ENCODE results near the gene NLGN1. TPM values are rescaled to one million over a fixed set of nuclear protein-coding genes. Genes with fewer than 3 reads are reported as not detected.

The NLGN1 gene
- polyA plus RNA-seq, 1 donor from 2014 or later, result 2.7 TPM

GRCh38 chr3:173891272-173892100 is 493.9 kb downstream of the NLGN1 start:
- H3K27me3 ChIP-seq (ENCODE audit: insufficient read depth, low read depth, low read length), result no peaks in the 10 kb centered on the region
- H3K9me2 ChIP-seq (ENCODE audit: insufficient read depth, low read length), result no peaks in the 10 kb centered on the region
- no peaks in the 10 kb centered on the region for H3K36me3 ChIP-seq (ENCODE audit: insufficient read depth, low read length)
- H3K27ac ChIP-seq (ENCODE audit: low read length), result no peak overlapping the region
- H3K9ac ChIP-seq (ENCODE audit: low read length), result no peak overlapping the region
- no peaks in the 10 kb centered on the region for H4K20me1 ChIP-seq (ENCODE audit: insufficient read depth)
- H3K4me3 ChIP-seq (ENCODE audit: low read length), result no peak overlapping the region
- no peaks in the 10 kb centered on the region for H3F3A ChIP-seq (ENCODE audit: insufficient read depth, low read length, poor library complexity, severe bottlenecking)
- TF ChIP-seq SMC3 (conservative IDR thresholded peaks at IDR 0.05; ENCODE audit: poor library complexity) (no peak), EZH2 (IDR thresholded peaks at IDR 0.05; ENCODE audit: borderline replicate concordance, insufficient read depth, low read length, poor library complexity, severe bottlenecking) (no peak), TAF1 (IDR thresholded peaks at IDR 0.05; ENCODE audit: low read depth) (no peak), EP300 (conservative IDR thresholded peaks at IDR 0.05; ENCODE audit: poor library complexity, severe bottlenecking) (no peak), REST (IDR thresholded peaks at IDR 0.05; ENCODE audit: borderline replicate concordance) (no peak), RAD21 (conservative IDR thresholded peaks at IDR 0.05) (no peak), MXI1 (conservative IDR thresholded peaks at IDR 0.05; ENCODE audit: poor library complexity, severe bottlenecking) (no peak), CTCF (IDR thresholded peaks at IDR 0.05; ENCODE audit: poor library complexity, severe bottlenecking) (no peak), POLR2AphosphoS5 (IDR thresholded peaks at IDR 0.05) (no peak)
- H3K79me2 ChIP-seq (replicated peaks; ENCODE audit: insufficient read depth, low read length), result no peaks in the 10 kb centered on the region
- no peaks in the 10 kb centered on the region for H3K9me3 ChIP-seq (ENCODE audit: low read length)
- H3K4me2 ChIP-seq (ENCODE audit: low read length), result no peak overlapping the region
- H2AFZ ChIP-seq (ENCODE audit: low read depth, low read length), result no peak overlapping the region

- H3K4me2 ChIP-seq (ENCODE audit: low read length), result no peak overlapping the region
Measured at GRCh38 chr3:173892547-173892946, 495.0 kb downstream of the NLGN1 start.

More at GRCh38 chr3:173892547-173892946, 495.0 kb downstream of the NLGN1 start:
- H3K36me3 ChIP-seq (ENCODE audit: insufficient read depth, low read length), result no peaks in the 10 kb centered on the region
- H3K9me2 ChIP-seq (ENCODE audit: insufficient read depth, low read length), result no peaks in the 10 kb centered on the region
- no peaks in the 10 kb centered on the region for H3K79me2 ChIP-seq (replicated peaks; ENCODE audit: insufficient read depth, low read length)
- TF ChIP-seq POLR2AphosphoS5 (IDR thresholded peaks at IDR 0.05) (no peak), EZH2 (IDR thresholded peaks at IDR 0.05; ENCODE audit: borderline replicate concordance, insufficient read depth, low read length, poor library complexity, severe bottlenecking) (no peak), EP300 (conservative IDR thresholded peaks at IDR 0.05; ENCODE audit: poor library complexity, severe bottlenecking) (no peak), MXI1 (conservative IDR thresholded peaks at IDR 0.05; ENCODE audit: poor library complexity, severe bottlenecking) (no peak), TAF1 (IDR thresholded peaks at IDR 0.05; ENCODE audit: low read depth) (no peak), CTCF (IDR thresholded peaks at IDR 0.05; ENCODE audit: poor library complexity, severe bottlenecking) (no peak), SMC3 (conservative IDR thresholded peaks at IDR 0.05; ENCODE audit: poor library complexity) (no peak), REST (IDR thresholded peaks at IDR 0.05; ENCODE audit: borderline replicate concordance) (no peak), RAD21 (conservative IDR thresholded peaks at IDR 0.05) (no peak)
- H4K20me1 ChIP-seq (ENCODE audit: insufficient read depth), result no peaks in the 10 kb centered on the region
- H3K9me3 ChIP-seq (ENCODE audit: low read length), result no peaks in the 10 kb centered on the region
- H3K9ac ChIP-seq (ENCODE audit: low read length), result no peak overlapping the region
- no peaks in the 10 kb centered on the region for H3F3A ChIP-seq (ENCODE audit: insufficient read depth, low read length, poor library complexity, severe bottlenecking)
- no peaks in the 10 kb centered on the region for H3K27me3 ChIP-seq (ENCODE audit: insufficient read depth, low read depth, low read length)
- H3K27ac ChIP-seq (ENCODE audit: low read length), result no peak overlapping the region
- no peak overlapping the region for H2AFZ ChIP-seq (ENCODE audit: low read depth, low read length)
- no peak overlapping the region for H3K4me3 ChIP-seq (ENCODE audit: low read length)

Measured in neural cell (in vitro differentiated cells).